Measurements from ENCODE around the gene NOXO1. TPM values are rescaled to one million over a fixed set of nuclear protein-coding genes. Genes with fewer than 3 reads are reported as not detected.

Gene NOXO1
- total and polyA plus RNA-seq, 2 experiments from 2014 or later = 2.0 to 2.6 TPM

GRCh38 chr16:1992704-1993317 is 11.5 kb upstream of the NOXO1 start:
- Mint-ChIP-seq H3K27me3 (ENCODE audit: insufficient read depth, low read depth, poor library complexity) (peaks cover 30% of the 10 kb centered on the region), H3K36me3 (ENCODE audit: low read depth) (peaks cover 10% of the 10 kb centered on the region), H3K4me3 (peak overlapping the region; percentile 68), H3K4me1 (peaks cover 15% of the 10 kb centered on the region), H3K27ac (no peak overlapping the region), H3K9me3 (no peaks in the 10 kb centered on the region)
- peaks cover 4% of the 10 kb centered on the region; the same call in 1 of the 2 replicates for H3K79me2 ChIP-seq (replicated peaks; ENCODE audit: insufficient read depth)
- ATAC-seq = peak; percentile 60
- peaks cover 32% of the 10 kb centered on the region for H3K27me3 ChIP-seq (ENCODE audit: insufficient read depth)
- DNase-seq (ENCODE audit: low spot score) = peak; percentile 85
- peak overlapping the region; percentile 88 for H3K4me2 ChIP-seq
- H3K4me3 ChIP-seq = peak overlapping the region; percentile 69
- no peaks in the 10 kb centered on the region; the same call in 1 of the 2 replicates for H3K36me3 ChIP-seq (ENCODE audit: insufficient read depth)
- TF ChIP-seq ETS1 (IDR thresholded peaks at IDR 0.05) (no peak), STAT1 (IDR thresholded peaks at IDR 0.05; ENCODE audit: unreplicated experiment) (no peak), POLR2AphosphoS5 (IDR thresholded peaks at IDR 0.05; ENCODE audit: low read depth) (no peak; the same call in 1 of the 2 replicates), ZNF462 (CRISPR knock-in tag; IDR thresholded peaks at IDR 0.05) (no peak)
- H3K27ac ChIP-seq (ENCODE audit: low read depth) = no peak overlapping the region
- H3F3A ChIP-seq (replicated peaks; ENCODE audit: low read depth) = peaks cover 23% of the 10 kb centered on the region
- peaks cover 7% of the 10 kb centered on the region; the same call in 1 of the 2 replicates for H3K4me1 ChIP-seq (ENCODE audit: insufficient read depth)
- no peaks in the 10 kb centered on the region; the same call in 1 of the 2 replicates for H4K20me1 ChIP-seq (replicated peaks; ENCODE audit: insufficient read depth)
- no peaks in the 10 kb centered on the region for H3K9me2 ChIP-seq (ENCODE audit: insufficient read depth)
- H2AFZ ChIP-seq = no peak overlapping the region

All from GM23338 (cell line).